IMR-90 (cell line): ENCODE results near the gene CHMP1A. TPM values are rescaled to one million over a fixed set of nuclear protein-coding genes. Genes with fewer than 3 reads are reported as not detected.

Source experiments
- ATAC-seq: fragments of 200-7000 bp; cut with Tn5 transposase; 2 replicates; pipeline ENCODE4 v1.9.1; 2020; ENCODE audit warnings: low read depth, mild to moderate bottlenecking, moderate library complexity
- BruUV-seq: library from RNA; stranded (reverse); fragments of 400-500 nt; replicated peaks from 2 replicates; lab custom pipeline; 2021; lab: Mats Ljungman, UMichigan
- CTCF ChIA-PET: fragments of 300-600 bp; formaldehyde crosslinking; extraction: SDS; loops from one replicate; lab custom pipeline; 2021; ENCODE audit warnings: antibody characterized with exemption; lab: Yijun Ruan, JAX
- POLR2A ChIA-PET: fragments of 300-600 bp; sonication (Branson Sonifier 250); formaldehyde crosslinking; loops from one replicate; lab custom pipeline; 2022; ENCODE audit warnings: antibody characterized with exemption; ENCODE audit not compliant: unreplicated experiment; lab: Charles Lee
- DNase-seq: peaks from one replicate; pipeline ENCODE4 v3.0.0; 2013
- H2AFZ ChIP-seq: replicated peaks from 2 replicates; pipeline ENCODE3; 2013; ENCODE audit warnings: low read length, mild to moderate bottlenecking; ENCODE audit not compliant: poor library complexity
- H2AK5ac ChIP-seq: 2 replicates; pipeline ENCODE4 v1.6.1; 2013; ENCODE audit warnings: low read depth, low read length, inconsistent platforms
- H2AK9ac ChIP-seq: replicated peaks from 2 replicates; pipeline ENCODE3; 2013; ENCODE audit warnings: mild to moderate bottlenecking, low read depth, low read length, moderate library complexity; ENCODE audit not compliant: poor library complexity
- H2BK120ac ChIP-seq: 2 replicates; pipeline ENCODE4 v1.6.1; 2013; ENCODE audit warnings: low read depth, low read length, inconsistent platforms
- H2BK15ac ChIP-seq: 3 replicates; pipeline ENCODE4 v1.6.1; 2013; ENCODE audit warnings: low read depth, low read length, inconsistent platforms
- H2BK20ac ChIP-seq: 2 replicates; pipeline ENCODE4 v1.6.1; 2013; ENCODE audit warnings: low read depth, mild to moderate bottlenecking, inconsistent platforms, low read length, moderate library complexity
- H2BK5ac ChIP-seq: 2 replicates; pipeline ENCODE4 v1.6.1; 2013; ENCODE audit warnings: mild to moderate bottlenecking, low read depth, low read length, inconsistent platforms; ENCODE audit not compliant: poor library complexity, severe bottlenecking
- H3K14ac ChIP-seq: replicated peaks from 2 replicates; pipeline ENCODE4 v1.6.1; 2013; ENCODE audit warnings: low read depth, low read length, inconsistent platforms
- H3K18ac ChIP-seq: 2 replicates; pipeline ENCODE4 v1.6.1; 2013; ENCODE audit warnings: low read depth, low read length, control low read depth
- H3K23ac ChIP-seq: 2 replicates; pipeline ENCODE4 v1.6.1; 2013; ENCODE audit warnings: low read depth, low read length, inconsistent platforms
- H3K27ac ChIP-seq: 2 replicates; pipeline ENCODE4 v1.5.1; 2013; ENCODE audit warnings: mild to moderate bottlenecking, control low read depth, low read length; ENCODE audit not compliant: insufficient read depth
- H3K27me3 ChIP-seq: 2 replicates; pipeline ENCODE4 v1.6.1; 2013; ENCODE audit warnings: low read length; ENCODE audit not compliant: control insufficient read depth, insufficient read depth
- H3K36me3 ChIP-seq: 2 replicates; pipeline ENCODE4 v1.6.1; 2013; ENCODE audit warnings: low read length, mixed read lengths; ENCODE audit not compliant: control insufficient read depth, insufficient read depth
- H3K4ac ChIP-seq: 2 replicates; pipeline ENCODE4 v1.6.1; 2013; ENCODE audit warnings: low read depth, low read length, inconsistent platforms
- H3K4me1 ChIP-seq: 2 replicates; pipeline ENCODE4 v1.6.1; 2013; ENCODE audit warnings: low read length, mixed read lengths; ENCODE audit not compliant: control insufficient read depth, insufficient read depth
- H3K4me2 ChIP-seq: 2 replicates; pipeline ENCODE4 v1.6.1; 2013; ENCODE audit warnings: low read depth, mild to moderate bottlenecking, control low read depth, low read length, moderate library complexity
- H3K4me3 ChIP-seq: 2 replicates; pipeline ENCODE4 v1.5.1; 2013; ENCODE audit warnings: low read depth, mild to moderate bottlenecking, control low read depth, low read length, moderate library complexity; ENCODE audit not compliant: insufficient read depth
- H3K56ac ChIP-seq: 2 replicates; pipeline ENCODE4 v1.6.1; 2013; ENCODE audit warnings: low read length, inconsistent platforms; ENCODE audit not compliant: insufficient read depth; ENCODE audit errors: extremely low read depth
- H3K79me1 ChIP-seq, 2 experiments: 2 replicates each; pipeline ENCODE4 v1.6.1; 2013; ENCODE audit warnings: low read length in 2 of 2, inconsistent platforms in 1 of 2, low read depth in 1 of 2
- H3K9ac ChIP-seq: 2 replicates; pipeline ENCODE4 v1.6.1; 2013; ENCODE audit warnings: low read depth, low read length, control low read depth
- H3K9me1 ChIP-seq: 2 replicates; pipeline ENCODE4 v1.6.1; 2013; ENCODE audit warnings: low read length, inconsistent platforms; ENCODE audit not compliant: insufficient read depth
- H3K9me3 ChIP-seq: 2 replicates; pipeline ENCODE4 v1.6.1; 2013; ENCODE audit warnings: low read length; ENCODE audit not compliant: control insufficient read depth, insufficient read depth
- H4K20me1 ChIP-seq: 2 replicates; pipeline ENCODE4 v1.6.1; 2013; ENCODE audit warnings: low read length, inconsistent platforms; ENCODE audit not compliant: insufficient read depth
- H4K5ac ChIP-seq: 2 replicates; pipeline ENCODE4 v1.6.1; 2013; ENCODE audit warnings: mild to moderate bottlenecking, low read depth, low read length, control low read depth
- H4K8ac ChIP-seq, 2 experiments: 2 replicates each; pipeline ENCODE4 v1.6.1; 2013; ENCODE audit warnings: low read depth in 2 of 2, low read length in 2 of 2, control low read depth in 1 of 2, inconsistent platforms in 1 of 2
- H4K91ac ChIP-seq: 2 replicates; pipeline ENCODE4 v1.6.1; 2013; ENCODE audit warnings: low read depth, low read length, inconsistent platforms; ENCODE audit not compliant: insufficient read depth
- BHLHE40 ChIP-seq: fragments of 150-350 bp; IDR thresholded peaks from 2 replicates; pipeline ENCODE4 v1.6.1; 2016; ENCODE audit warnings: mild to moderate bottlenecking, low read depth, low read length
- CEBPB ChIP-seq: IDR thresholded peaks from 2 replicates; pipeline ENCODE4 v1.6.1; 2012; ENCODE audit warnings: low read depth, low read length, improper control_type of control experiment
- CHD1 ChIP-seq: IDR thresholded peaks from 2 replicates; pipeline ENCODE4 v1.6.1; 2012; ENCODE audit warnings: low read depth, low read length, improper control_type of control experiment
- ELK1 ChIP-seq: fragments of 150-350 bp; IDR thresholded peaks from 2 replicates; pipeline ENCODE4 v1.6.1; 2016; ENCODE audit warnings: low read depth, mild to moderate bottlenecking, low read length, moderate library complexity, borderline replicate concordance
- FOS ChIP-seq: fragments of 150-350 bp; IDR thresholded peaks from 2 replicates; pipeline ENCODE4 v1.6.1; 2016; ENCODE audit warnings: low read depth, low read length
- MAFK ChIP-seq: IDR thresholded peaks from 2 replicates; pipeline ENCODE4 v1.6.1; 2012; ENCODE audit warnings: low read depth, low read length, improper control_type of control experiment
- MAZ ChIP-seq: IDR thresholded peaks from 2 replicates; pipeline ENCODE4 v1.6.1; 2012; ENCODE audit warnings: low read depth, mild to moderate bottlenecking, low read length, improper control_type of control experiment, moderate library complexity, borderline replicate concordance
- RFX5 ChIP-seq: IDR thresholded peaks from 2 replicates; pipeline ENCODE4 v1.8.0; 2012; ENCODE audit warnings: low read depth, mild to moderate bottlenecking, low read length, moderate library complexity
- SMC3 ChIP-seq: fragments of 150-350 bp; IDR thresholded peaks from 2 replicates; pipeline ENCODE4 v1.6.1; 2016; ENCODE audit warnings: low read depth, mild to moderate bottlenecking, antibody characterized with exemption, low read length, moderate library complexity
- WGBS, 2 experiments: methylation state at CpG; one replicate each; pipeline versions ENCODE4 v1.1.5 to v1.1.7; 2013; ENCODE audit warnings: missing lambda C conversion rate in 2 of 2; ENCODE audit not compliant: insufficient read length in 1 of 2; ENCODE audit errors: extremely low coverage in 2 of 2; 5-methylcytosine and 5-hydroxymethylcytosine counted together
- dilution Hi-C: fragments of 300-500 bp; cut with HindIII; formaldehyde crosslinking; loops from one replicate; pipeline ENCODE4 v1.14.3; 2018; ENCODE audit warnings: low sequenced_read_pairs; ENCODE audit not compliant: unreplicated experiment
- in situ Hi-C: fragments of 300-500 bp; cut with MboI; formaldehyde crosslinking; loops from 3 replicates; pipeline ENCODE4 v1.14.3; 2019; ENCODE audit warnings: low sequenced_read_pairs, inconsistent platforms, mixed read lengths
- intact Hi-C: fragments of 100-400 bp; cut with micrococcal nuclease; formaldehyde crosslinking; loops from 2 replicates; pipeline ENCODE4 v1.10.0; 2022
- polyA plus RNA-seq, 3 experiments: library from polyadenylated mRNA; depleted of rRNA; stranded (reverse); fragments of >200 nt; gene quantifications; 2 replicates each; pipeline ENCODE4 v1.2.3, GENCODE V29; 2012; ENCODE audit warnings: low replicate concordance in 1 of 3
- total RNA-seq: library from RNA; depleted of rRNA; stranded (reverse); fragments of >200 nt; gene quantifications from 2 replicates; pipeline ENCODE4 v1.2.3, GENCODE V29; 2012

Gene CHMP1A
- total and polyA plus RNA-seq, 2 of the 4 experiments (the other 2 are of a cell fraction) = 97.3 to 99.8 TPM

DNA sequence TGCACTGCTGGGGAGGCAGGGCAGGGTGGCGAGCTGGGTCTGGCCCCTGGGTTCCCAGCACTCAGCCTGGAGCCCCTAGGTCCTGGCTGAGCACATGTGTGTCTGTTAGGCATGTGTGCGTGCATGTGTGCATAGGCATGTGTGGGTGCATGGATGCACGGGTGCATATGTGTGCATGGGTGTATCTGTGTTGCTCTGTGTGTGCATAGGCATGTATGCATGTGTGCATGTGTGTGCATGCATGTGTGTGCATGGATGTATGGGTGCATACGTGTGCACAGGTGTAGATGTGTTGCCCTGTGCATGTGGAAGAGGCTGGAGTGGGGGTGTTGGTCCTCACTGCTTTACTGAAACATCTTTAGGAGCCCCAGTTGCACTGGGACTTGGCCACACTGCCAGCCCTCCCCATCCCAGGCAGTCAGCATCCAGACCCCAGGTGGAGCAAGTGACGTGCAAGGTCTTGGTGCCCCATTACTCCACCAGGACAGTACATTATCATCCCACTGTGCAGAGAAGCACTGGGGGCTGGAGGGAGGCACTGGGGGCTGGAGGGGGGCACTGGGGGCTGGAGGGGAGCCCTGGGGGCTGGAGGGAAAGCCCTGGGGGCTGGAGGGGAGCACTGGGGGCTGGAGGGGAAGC, 54.4 kb downstream of the CHMP1A start:
- Histone ChIP-seq H3K4me1 (peaks cover 12% of the 10 kb centered on the region), H3K27me3 (peaks cover 4% of the 10 kb centered on the region; the same call in 1 of the 2 replicates), H3K23ac (no peak overlapping the region), H3K4me2 (peak overlapping the region; percentile 21), H4K8ac (peak overlapping the region in 1 of 2 experiments; percentile 53; a peak in 1 of 4 replicates), H2BK15ac (no peak overlapping the region), H3K4me3 (no peak overlapping the region), H3K79me1 (no peaks in the 10 kb centered on the region), H4K20me1 (peaks cover 10% of the 10 kb centered on the region), H3K14ac (no peak overlapping the region), H2AK5ac (0 out of 2 replicates have a peak overlapping the region, but pooled peaks have one; percentile 11), H3K4ac (peak overlapping the region; percentile 22; the same call in 1 of the 2 replicates), H4K5ac (no peak overlapping the region), H2BK20ac (peak overlapping the region; percentile 11; the same call in 1 of the 2 replicates), H2BK120ac (peak overlapping the region; percentile 45; the same call in 1 of the 2 replicates), H2BK5ac (no peak overlapping the region), H2AFZ (peak overlapping the region; percentile 90), H2AK9ac (no peak overlapping the region), H3K56ac (no peak overlapping the region), H3K36me3 (no peaks in the 10 kb centered on the region), H3K9ac (no peak overlapping the region), H3K9me3 (no peaks in the 10 kb centered on the region), H3K18ac (no peak overlapping the region), H3K9me1 (peaks cover 5% of the 10 kb centered on the region), H3K27ac (no peak overlapping the region; the same call in 1 of the 2 replicates), H4K91ac (no peak overlapping the region)
- CTCF ChIA-PET = interaction anchor here (1.1 kb wide), 1 partner anchor 11 kb away, joined by 5 read pairs; no protein-coding TSS in a partner anchor
- no peak for ATAC-seq
- TF ChIP-seq CEBPB = no peak
- no peak for TF ChIP-seq BHLHE40
- no peak for TF ChIP-seq SMC3
- TF ChIP-seq MAZ = no peak
- no peak for TF ChIP-seq ELK1
- no peak for TF ChIP-seq CHD1
- no peak for TF ChIP-seq MAFK
- TF ChIP-seq RFX5 = no peak
- TF ChIP-seq FOS = no peak
- POLR2A ChIA-PET = interaction anchor here (0.6 kb wide), 1 partner anchor 22 kb away, joined by 4 read pairs; no protein-coding TSS in a partner anchor
- no TSS peak for BruUV-seq
- in situ Hi-C loops (no loop called here), dilution Hi-C loops (no loop called here), intact Hi-C loops (no loop called here)
- DNase-seq = no peak
- WGBS, 2 experiments = 66% methylated on average over 2 of the region's 5 CpGs; no CpG with 5 or more reads in 1 of the 2 experiments
